WTC11 (cell line): Measurements from ENCODE around the gene GRAMD2B. TPM values are rescaled to one million over a fixed set of nuclear protein-coding genes. Genes with fewer than 3 reads are reported as not detected.

Experiments used
- ATAC-seq: fragments of 200-7000 bp; cut with Tn5 transposase; 2 replicates; pipeline ENCODE4 v1.10.0; 2021; ENCODE audit warnings: mild to moderate bottlenecking, moderate library complexity
- CTCF ChIA-PET: fragments of 300-600 bp; sonication (Branson Sonifier 250); formaldehyde crosslinking; loops from one replicate; lab custom pipeline; 2021; ENCODE audit warnings: antibody characterized with exemption; lab: Charles Lee
- POLR2A ChIA-PET: fragments of 350-600 bp; sonication (Branson Sonifier 250); formaldehyde crosslinking; loops from one replicate; lab custom pipeline; 2021; ENCODE audit warnings: antibody characterized with exemption; lab: Charles Lee
- DNase-seq: peaks from one replicate; pipeline ENCODE4 v3.0.0; 2021; ENCODE audit warnings: low spot score
- H3K27ac Mint-ChIP-seq: 2 replicates; pipeline ENCODE4 v1.8.0; 2021; ENCODE audit warnings: mixed read lengths
- H3K27me3 Mint-ChIP-seq: 2 replicates; pipeline ENCODE4 v1.8.0; 2021; ENCODE audit warnings: low read depth, mild to moderate bottlenecking, moderate library complexity, mixed read lengths
- H3K36me3 Mint-ChIP-seq: 2 replicates; pipeline ENCODE4 v1.8.0; 2021; ENCODE audit warnings: mixed read lengths
- H3K4me1 Mint-ChIP-seq: 2 replicates; pipeline ENCODE4 v1.8.0; 2022; ENCODE audit warnings: mixed read lengths
- H3K4me3 Mint-ChIP-seq: 2 replicates; pipeline ENCODE4 v1.8.0; 2021; ENCODE audit warnings: mild to moderate bottlenecking, moderate library complexity, mixed read lengths
- H3K9me3 Mint-ChIP-seq: 2 replicates; pipeline ENCODE4 v1.8.0; 2021; ENCODE audit warnings: mixed read lengths
- ATF2 ChIP-seq: sonication (generic); formaldehyde crosslinking; IDR thresholded peaks from 2 replicates; pipeline ENCODE4 v1.8.1; 2022; ENCODE audit warnings: low read depth, missing genetic modification reagents, borderline replicate concordance
- CREB1 ChIP-seq: sonication (generic); formaldehyde crosslinking; IDR thresholded peaks from 2 replicates; pipeline ENCODE4 v1.8.0; 2023; ENCODE audit warnings: mild to moderate bottlenecking, missing genetic modification reagents
- CTCF ChIP-seq: fragments of 200-600 bp; IDR thresholded peaks from 2 replicates; pipeline ENCODE4 v1.8.0; 2022; ENCODE audit warnings: antibody characterized with exemption
- GABPB1 ChIP-seq: sonication (generic); formaldehyde crosslinking; IDR thresholded peaks from 2 replicates; pipeline ENCODE4 v1.8.1; 2023; ENCODE audit warnings: mild to moderate bottlenecking, missing genetic modification reagents
- GRHL2 ChIP-seq: fragments of 250-450 bp; sonication (Bioruptor Pico); IDR thresholded peaks from 2 replicates; pipeline ENCODE4 v1.8.0; 2022; ENCODE audit warnings: mild to moderate bottlenecking, moderate library complexity; ENCODE audit not compliant: insufficient replicate concordance, severe bottlenecking
- MXD4 ChIP-seq: fragments of 250-450 bp; sonication (Bioruptor Pico); IDR thresholded peaks from 2 replicates; pipeline ENCODE4 v1.8.0; 2021; ENCODE audit warnings: mild to moderate bottlenecking, moderate library complexity, borderline replicate concordance
- MYBL2 ChIP-seq: sonication (generic); formaldehyde crosslinking; IDR thresholded peaks from 2 replicates; pipeline ENCODE4 v1.8.1; 2023; ENCODE audit warnings: mild to moderate bottlenecking, moderate library complexity, missing genetic modification reagents
- PRRX2 ChIP-seq: fragments of 250-450 bp; sonication (Bioruptor Pico); IDR thresholded peaks from 2 replicates; pipeline ENCODE4 v1.8.0; 2021; ENCODE audit warnings: mild to moderate bottlenecking
- RELA ChIP-seq: sonication (generic); formaldehyde crosslinking; IDR thresholded peaks from 2 replicates; pipeline ENCODE4 v1.8.1; 2022; ENCODE audit warnings: missing genetic modification reagents, mild to moderate bottlenecking, borderline replicate concordance
- RORB ChIP-seq: fragments of 250-450 bp; sonication (Bioruptor Pico); IDR thresholded peaks from 2 replicates; pipeline ENCODE4 v1.9.0; 2021; ENCODE audit warnings: mild to moderate bottlenecking
- SMAD4 ChIP-seq: sonication (generic); formaldehyde crosslinking; IDR thresholded peaks from 2 replicates; pipeline ENCODE4 v1.8.0; 2022; ENCODE audit warnings: mild to moderate bottlenecking, missing genetic modification reagents
- STAT6 ChIP-seq: sonication (generic); formaldehyde crosslinking; conservative IDR thresholded peaks from 2 replicates; pipeline ENCODE4 v1.8.1; 2023; ENCODE audit warnings: mild to moderate bottlenecking, low read depth, missing genetic modification reagents, moderate library complexity
- TEAD4 ChIP-seq: sonication (generic); formaldehyde crosslinking; IDR thresholded peaks from 2 replicates; pipeline ENCODE4 v1.8.0; 2022; ENCODE audit warnings: mild to moderate bottlenecking, missing genetic modification reagents
- ZNF263 ChIP-seq: sonication (generic); formaldehyde crosslinking; IDR thresholded peaks from 2 replicates; pipeline ENCODE4 v1.8.1; 2022; ENCODE audit warnings: low read depth, mild to moderate bottlenecking, moderate library complexity, missing genetic modification reagents
- ZNF425 ChIP-seq: fragments of 250-450 bp; sonication (Bioruptor Pico); conservative IDR thresholded peaks from 2 replicates; pipeline ENCODE4 v1.9.0; 2021; ENCODE audit warnings: mild to moderate bottlenecking
- total RNA-seq: library from RNA; stranded (reverse); gene quantifications from 3 replicates; pipeline ENCODE4 v1.2.3, GENCODE V29; 2021
- TF ChIP-seq, protein P1 (sequence below): sonication (generic); formaldehyde crosslinking; IDR thresholded peaks from 2 replicates; pipeline ENCODE4 v1.8.0; 2022; ENCODE audit warnings: mild to moderate bottlenecking, missing genetic modification reagents
- TF ChIP-seq, protein P2 (sequence below): sonication (generic); formaldehyde crosslinking; conservative IDR thresholded peaks from 2 replicates; pipeline ENCODE4 v1.8.1; 2022; ENCODE audit warnings: mild to moderate bottlenecking, missing genetic modification reagents

GRAMD2B gene
- total RNA-seq, 1 experiment from 2014 or later, result 11.6 TPM

GRCh38 chr5:126415789-126416188 is 7.4 kb upstream of the GRAMD2B start:
- Mint-ChIP-seq H3K27me3 (no peaks in the 10 kb centered on the region), H3K36me3 (no peaks in the 10 kb centered on the region), H3K4me1 (no peaks in the 10 kb centered on the region), H3K4me3 (no peak overlapping the region), H3K9me3 (peaks cover 6% of the 10 kb centered on the region; the same call in 1 of the 2 replicates)
- no peak for ATAC-seq
- POLR2A ChIA-PET, result no interaction called here
- CTCF ChIA-PET, result no interaction called here
- TF ChIP-seq MYBL2 (CRISPR knock-in tag) (no peak), GABPB1 (CRISPR knock-in tag) (no peak)
- TF ChIP-seq, all 79 proteins: peak for 0
- no peak overlapping the region for H3K27ac Mint-ChIP-seq
- no peak for DNase-seq

DNA sequence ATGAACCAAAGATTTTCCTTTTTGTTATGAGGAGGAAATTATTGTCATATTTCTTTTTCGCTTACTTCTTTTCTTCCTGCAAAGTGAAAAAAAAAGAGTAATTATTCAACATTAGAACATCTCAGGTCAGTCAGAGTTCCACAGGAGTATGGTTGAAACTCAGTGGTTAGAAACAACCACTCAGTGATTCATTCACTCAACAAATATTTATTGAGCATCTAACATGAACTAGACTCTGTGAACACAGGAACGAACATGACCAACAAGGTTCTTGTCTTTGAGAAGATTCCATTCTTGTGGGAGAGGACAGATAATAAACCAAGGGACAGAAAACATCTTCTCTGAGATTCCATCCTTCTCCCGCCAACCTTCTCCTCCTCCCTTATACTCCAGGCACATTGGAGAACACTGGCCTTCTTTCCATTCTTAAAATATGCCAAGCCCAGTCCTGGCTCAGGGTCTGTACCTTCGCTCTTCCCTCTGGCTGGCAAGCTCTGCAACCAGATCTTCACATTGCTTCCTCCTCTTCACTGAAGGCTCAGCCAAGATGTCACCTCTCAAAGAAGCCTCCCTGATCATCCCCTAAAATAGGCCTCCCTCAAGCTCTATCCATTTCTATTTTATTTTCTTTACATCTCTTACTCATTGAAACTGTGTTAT is 6.8 kb upstream of the GRAMD2B start:
- Mint-ChIP-seq H3K27me3 (no peaks in the 10 kb centered on the region), H3K27ac (no peak overlapping the region), H3K4me1 (no peaks in the 10 kb centered on the region), H3K4me3 (no peak overlapping the region), H3K36me3 (no peaks in the 10 kb centered on the region), H3K9me3 (0 out of 2 replicates have a peak, but pooled peaks cover 3% of the 10 kb centered on the region)
- TF ChIP-seq ZNF263 (CRISPR knock-in tag) (no peak), MXD4 (CRISPR knock-in tag) (no peak), RELA (CRISPR knock-in tag) (no peak), TEAD4 (CRISPR knock-in tag) (no peak), STAT6 (no peak), RORB (CRISPR knock-in tag) (no peak), SMAD4 (CRISPR knock-in tag) (no peak), PRRX2 (CRISPR knock-in tag) (no peak), ZNF425 (no peak), ATF2 (CRISPR knock-in tag) (no peak), GRHL2 (no peak), CREB1 (CRISPR knock-in tag) (no peak), CTCF (no peak)
- TF ChIP-seq, protein P1, sequence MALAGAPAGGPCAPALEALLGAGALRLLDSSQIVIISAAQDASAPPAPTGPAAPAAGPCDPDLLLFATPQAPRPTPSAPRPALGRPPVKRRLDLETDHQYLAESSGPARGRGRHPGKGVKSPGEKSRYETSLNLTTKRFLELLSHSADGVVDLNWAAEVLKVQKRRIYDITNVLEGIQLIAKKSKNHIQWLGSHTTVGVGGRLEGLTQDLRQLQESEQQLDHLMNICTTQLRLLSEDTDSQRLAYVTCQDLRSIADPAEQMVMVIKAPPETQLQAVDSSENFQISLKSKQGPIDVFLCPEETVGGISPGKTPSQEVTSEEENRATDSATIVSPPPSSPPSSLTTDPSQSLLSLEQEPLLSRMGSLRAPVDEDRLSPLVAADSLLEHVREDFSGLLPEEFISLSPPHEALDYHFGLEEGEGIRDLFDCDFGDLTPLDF (CRISPR knock-in tag), result no peak
- TF ChIP-seq, protein P2, sequence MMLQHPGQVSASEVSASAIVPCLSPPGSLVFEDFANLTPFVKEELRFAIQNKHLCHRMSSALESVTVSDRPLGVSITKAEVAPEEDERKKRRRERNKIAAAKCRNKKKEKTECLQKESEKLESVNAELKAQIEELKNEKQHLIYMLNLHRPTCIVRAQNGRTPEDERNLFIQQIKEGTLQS (CRISPR knock-in tag), result no peak
- ChIA-PET CTCF (no interaction called here), POLR2A (no interaction called here)
- DNase-seq, result no peak
- ATAC-seq, result no peak
